Psoas muscle (tissue), 8 donors: ENCODE results near the gene GRB10. TPM values are rescaled to one million over a fixed set of nuclear protein-coding genes. Genes with fewer than 3 reads are reported as not detected.

Experiments
- ATAC-seq, 4 donors: fragments of 200-7000 bp; cut with Tn5 transposase; one replicate each; pipeline ENCODE4 v1.9.1; 2020; ENCODE audit warnings: moderate library complexity in 3 of 4, mild to moderate bottlenecking in 2 of 4
- DNase-seq, 2 donors: peaks; one replicate each; pipeline ENCODE4 v3.0.0-alpha.2; 2020
- H3K27ac ChIP-seq: fragments of 200-600 bp; one replicate; pipeline ENCODE4 v1.8.0; 2022
- H3K27me3 ChIP-seq, 3 donors: fragments of 200-600 bp in 1 of 3; one replicate each; pipeline versions ENCODE4 v1.6.1 to v1.8.0; 2013 to 2022; ENCODE audit warnings: low read length in 2 of 3, mild to moderate bottlenecking in 2 of 3, moderate library complexity in 1 of 3; ENCODE audit not compliant: insufficient read depth in 3 of 3
- H3K36me3 ChIP-seq, 2 donors: fragments of 200-600 bp in 1 of 2; one replicate each; pipeline versions ENCODE4 v1.6.1 to v1.8.0; 2013 to 2022; ENCODE audit warnings: low read depth in 1 of 2, mild to moderate bottlenecking in 1 of 2, moderate library complexity in 1 of 2; ENCODE audit not compliant: insufficient read depth in 1 of 2
- H3K4me1 ChIP-seq: fragments of 200-600 bp; one replicate; pipeline ENCODE4 v1.8.0; 2022
- H3K4me3 ChIP-seq: fragments of 200-600 bp; one replicate; pipeline ENCODE4 v1.8.0; 2022; ENCODE audit warnings: mild to moderate bottlenecking
- H3K9me3 ChIP-seq: fragments of 200-600 bp; one replicate; pipeline ENCODE4 v1.8.0; 2022
- CTCF ChIP-seq: fragments of 200-600 bp; IDR thresholded peaks from one replicate; pipeline ENCODE4 v1.8.0; 2022; ENCODE audit warnings: antibody characterized with exemption
- WGBS, 3 donors: extraction: QIAGEN DNeasy Blood & Tissue Kit; methylation state at CpG; one replicate each; pipeline versions ENCODE4 v1.1.6 to v1.1.7; 2013; 5-methylcytosine and 5-hydroxymethylcytosine counted together
- intact Hi-C, 2 donors: fragments of 100-400 bp; cut with DNase I; formaldehyde crosslinking; loops; one replicate each; pipeline versions ENCODE4 v1.11.0 to v1.14.2; 2022
- polyA plus RNA-seq, 3 donors: library from polyadenylated mRNA; stranded (reverse); fragments of 200-250 nt; gene quantifications; one replicate each; pipeline ENCODE4 v1.2.3, GENCODE V29; 2013
- total RNA-seq, 4 donors: library from RNA; stranded (reverse); fragmentation: NEBNext Ultra II Directional in 2 of 4; extraction: Animal tissue kit (Norgen Biotek cat#: 25700) in 2 of 4; gene quantifications; one replicate each; pipeline versions ENCODE4 v1.2.1 to v1.2.4, GENCODE V29; 2021 to 2023
- donor health status: healthy with polysubstance abuse.
- donor health status: DM: no; HTN: no; CAD: no; lungs with moderate emphysema.
- donor health status: Bipolar disorder and iron deficiency.
- donor health status: healthy.
- donor health status: DM: yes; HTN: yes; CAD: no.
- donor health status: DM: no; HTN: no; CAD: no.
- donor health status: DM: no; HTN: no; CAD: no.
- donor health status: DM: yes; HTN: yes; CAD: no.

Gene GRB10
- total and polyA plus RNA-seq, 7 donors: 25.8 to 72.7 (median 53.0) TPM

- H3K4me1 ChIP-seq: no peaks in the 10 kb centered on the region
- no peak for TF ChIP-seq CTCF
- H3K36me3 ChIP-seq: peaks cover 7 to 74% of the 10 kb centered on the region in 2 donors
- no peaks in the 10 kb centered on the region for H3K27me3 ChIP-seq
- ATAC-seq: no peak
- H3K27ac ChIP-seq: no peak overlapping the region
- 94 to 95% (median 95%) methylated on average over 13 of the region's 13 CpGs for WGBS, 3 donors
- no peak overlapping the region for H3K4me3 ChIP-seq
- intact Hi-C loops: no loop called here
- no peaks in the 10 kb centered on the region for H3K9me3 ChIP-seq
- DNase-seq: no peak
Observed at GRCh38 chr7:50605059-50605458, 177.6 kb downstream of the GRB10 start.

- Histone ChIP-seq H3K27me3 (no peaks in the 10 kb centered on the region), H3K4me1 (no peaks in the 10 kb centered on the region), H3K27ac (no peak overlapping the region), H3K4me3 (no peak overlapping the region), H3K36me3 (peaks cover 5 to 83% of the 10 kb centered on the region in 2 donors), H3K9me3 (no peaks in the 10 kb centered on the region)
- DNase-seq (no peak), ATAC-seq (no peak)
- intact Hi-C loops: loop anchor here in 1 of 2 donors (5.0 kb wide), 1 partner anchor 136 kb away; no protein-coding TSS in a partner anchor
- WGBS, 3 donors: 80 to 86% (median 85%) methylated on average over 7 of the region's 7 CpGs
- no peak for TF ChIP-seq CTCF
Observed at GRCh38 chr7:50603287-50603686, 179.4 kb downstream of the GRB10 start.

- Histone ChIP-seq H3K4me1 (peaks cover 5% of the 10 kb centered on the region), H3K4me3 (no peak overlapping the region), H3K27ac (no peak overlapping the region), H3K36me3 (peaks cover 0 to 83% of the 10 kb centered on the region in 2 donors), H3K27me3 (no peaks in the 10 kb centered on the region), H3K9me3 (no peaks in the 10 kb centered on the region)
- ATAC-seq (no peak), DNase-seq (no peak)
- TF ChIP-seq CTCF: no peak
- 89 to 92% (median 91%) methylated on average over 12 of the region's 12 CpGs for WGBS, 3 donors
- intact Hi-C loops: no loop called here
Observed at GRCh38 chr7:50599385-50599784, 183.3 kb downstream of the GRB10 start.

GRCh38 chr7:50598460-50599343 lies 184.0 kb downstream of the GRB10 start:
- intact Hi-C loops: no loop called here
- DNase-seq: no peak
- WGBS, 3 donors: 87 to 88% (median 87%) methylated on average over 18 of the region's 18 CpGs
- Histone ChIP-seq H3K36me3 (peaks cover 0 to 76% of the 10 kb centered on the region in 2 donors), H3K4me1 (peaks cover 12% of the 10 kb centered on the region), H3K27ac (no peak overlapping the region), H3K27me3 (no peaks in the 10 kb centered on the region), H3K4me3 (no peak overlapping the region), H3K9me3 (no peaks in the 10 kb centered on the region)
- ATAC-seq: no peak
- no peak for TF ChIP-seq CTCF
